Loucy (cell line): Measurements from ENCODE around the gene C1QTNF9.
"Not testable (repeated sequence)": the region's sequence is repeated elsewhere in the genome, so short reads cannot be mapped to it uniquely, and the experiment has no call there.

Source experiments
- H2AFZ ChIP-seq: fragments of 200-600 bp; sonication (generic); 2 replicates; pipeline ENCODE4 v1.6.0; 2016; ENCODE audit warnings: antibody characterized with exemption, mild to moderate bottlenecking, low read length, moderate library complexity
- H3F3A ChIP-seq: fragments of 200-600 bp; 2 replicates; pipeline ENCODE4 v1.6.0; 2016; ENCODE audit warnings: antibody characterized with exemption, low read depth, mild to moderate bottlenecking
- H3K27me3 ChIP-seq: fragments of 200-600 bp; sonication (generic); 2 replicates; pipeline ENCODE4 v1.6.1; 2014; ENCODE audit warnings: low read length, mild to moderate bottlenecking; ENCODE audit not compliant: insufficient read depth, poor library complexity, severe bottlenecking
- H3K36me3 ChIP-seq: fragments of 200-600 bp; sonication (generic); 2 replicates; pipeline ENCODE4 v1.6.1; 2016; ENCODE audit warnings: low read length; ENCODE audit not compliant: insufficient read depth
- H3K4me1 ChIP-seq: fragments of 200-600 bp; sonication (generic); 2 replicates; pipeline ENCODE4 v1.5.1; 2014; ENCODE audit warnings: low read length, mild to moderate bottlenecking; ENCODE audit not compliant: insufficient read depth, poor library complexity, severe bottlenecking
- H3K4me2 ChIP-seq: fragments of 200-600 bp; sonication (generic); 2 replicates; pipeline ENCODE4 v1.6.0; 2014; ENCODE audit warnings: antibody characterized with exemption, low read length, low read depth, mild to moderate bottlenecking; ENCODE audit not compliant: poor library complexity, severe bottlenecking
- H3K4me3 ChIP-seq: fragments of 200-600 bp; sonication (generic); 2 replicates; pipeline ENCODE4 v1.5.1; 2014; ENCODE audit warnings: low read length, mild to moderate bottlenecking, mixed read lengths; ENCODE audit not compliant: poor library complexity, severe bottlenecking
- H3K79me2 ChIP-seq: fragments of 200-600 bp; sonication (generic); 2 replicates; pipeline ENCODE4 v1.6.1; 2014; ENCODE audit warnings: low read length; ENCODE audit not compliant: insufficient read depth
- H3K9ac ChIP-seq: fragments of 200-600 bp; sonication (generic); 2 replicates; pipeline ENCODE4 v1.6.0; 2014; ENCODE audit warnings: mild to moderate bottlenecking, low read depth, low read length, moderate library complexity; ENCODE audit not compliant: poor library complexity, severe bottlenecking
- H3K9me2 ChIP-seq: fragments of 200-600 bp; sonication (generic); replicated peaks from 2 replicates; pipeline ENCODE4 v1.6.1; 2016; ENCODE audit warnings: low read depth, low read length, mixed read lengths
- H3K9me3 ChIP-seq: fragments of 200-600 bp; sonication (generic); 2 replicates; pipeline ENCODE4 v1.6.1; 2014; ENCODE audit warnings: mild to moderate bottlenecking, antibody characterized with exemption, low read length, low read depth; ENCODE audit not compliant: insufficient read depth
- H4K20me1 ChIP-seq: fragments of 200-600 bp; sonication (generic); 2 replicates; pipeline ENCODE4 v1.6.0; 2014; ENCODE audit warnings: antibody characterized with exemption, low read length, mild to moderate bottlenecking; ENCODE audit not compliant: insufficient read depth, poor library complexity, severe bottlenecking
- CTCF ChIP-seq: fragments of 200-600 bp; sonication (generic); conservative IDR thresholded peaks from 2 replicates; pipeline ENCODE4 v1.5.1; 2014; ENCODE audit warnings: mild to moderate bottlenecking, antibody characterized with exemption, low read length
- EZH2phosphoT487 ChIP-seq: fragments of 200-600 bp; IDR thresholded peaks from 2 replicates; pipeline ENCODE4 v1.6.1; 2018; ENCODE audit warnings: antibody characterized with exemption, mild to moderate bottlenecking, moderate library complexity, borderline replicate concordance

The C1QTNF9 gene, protein sequence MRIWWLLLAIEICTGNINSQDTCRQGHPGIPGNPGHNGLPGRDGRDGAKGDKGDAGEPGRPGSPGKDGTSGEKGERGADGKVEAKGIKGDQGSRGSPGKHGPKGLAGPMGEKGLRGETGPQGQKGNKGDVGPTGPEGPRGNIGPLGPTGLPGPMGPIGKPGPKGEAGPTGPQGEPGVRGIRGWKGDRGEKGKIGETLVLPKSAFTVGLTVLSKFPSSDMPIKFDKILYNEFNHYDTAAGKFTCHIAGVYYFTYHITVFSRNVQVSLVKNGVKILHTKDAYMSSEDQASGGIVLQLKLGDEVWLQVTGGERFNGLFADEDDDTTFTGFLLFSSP

DNA sequence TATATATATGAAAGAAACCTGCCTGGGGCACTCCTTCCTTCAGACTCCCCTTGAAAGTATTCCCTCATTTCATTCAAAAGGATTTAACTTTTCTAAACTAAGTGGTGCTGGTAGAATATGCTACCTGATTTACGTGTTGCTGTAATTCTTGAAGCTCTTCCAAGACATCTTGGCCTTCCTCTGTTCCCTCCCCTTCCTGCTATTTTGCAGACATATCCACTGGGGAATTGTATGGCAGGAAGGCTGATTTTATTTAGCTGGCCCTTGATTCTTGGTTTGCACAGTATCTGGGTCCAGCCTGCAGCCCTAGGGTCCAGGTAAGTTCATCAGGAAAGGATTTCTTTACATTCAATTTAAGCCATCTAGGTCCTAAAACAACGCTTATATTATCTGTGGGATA lies at the start of gene C1QTNF9:
Gene C1QTNF9, plus strand, starts transcription at position 281 of the 400 bp plus-strand sequence. CDS start 6,424 bp downstream, outside the sequence.
- not testable (repeated sequence) for H3K9ac ChIP-seq, H3K9me2 ChIP-seq, H4K20me1 ChIP-seq, H3F3A ChIP-seq, H3K4me2 ChIP-seq, H3K27me3 ChIP-seq, H3K9me3 ChIP-seq, H3K4me1 ChIP-seq, H3K4me3 ChIP-seq, H3K79me2 ChIP-seq, H3K36me3 ChIP-seq, H2AFZ ChIP-seq

DNA sequence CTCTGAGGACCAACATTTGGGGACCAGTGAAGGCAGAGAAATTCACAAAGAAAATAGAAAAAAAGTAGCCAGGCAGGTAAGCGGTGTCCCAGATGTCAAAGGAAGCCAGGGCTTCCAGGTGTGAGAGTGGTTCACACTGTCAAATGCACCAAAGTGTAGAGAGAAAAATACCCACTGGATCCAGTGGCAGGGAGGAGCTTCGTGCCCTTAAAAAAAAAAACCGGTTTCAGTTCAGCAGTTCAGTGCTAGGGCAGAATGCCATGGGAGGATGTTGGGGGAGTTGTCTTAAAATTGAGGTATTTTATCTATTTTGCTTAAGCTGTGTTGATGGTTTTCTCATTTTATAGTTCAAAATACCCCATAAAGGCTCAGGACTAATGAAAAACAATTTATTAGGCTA lies 47.8 kb upstream of the C1QTNF9 start:
- H3K27me3 ChIP-seq, result no peaks in the 10 kb centered on the region
- H3K4me1 ChIP-seq, result peaks cover 16% of the 10 kb centered on the region

GRCh38 chr13:24263632-24264031 lies 45.7 kb upstream of the C1QTNF9 start:
- Histone ChIP-seq H3K79me2 (no peaks in the 10 kb centered on the region), H3K9ac (no peak overlapping the region), H3K9me2 (no peaks in the 10 kb centered on the region), H3K4me1 (peaks cover 16% of the 10 kb centered on the region), H3K4me2 (no peak overlapping the region), H3K4me3 (no peak overlapping the region), H4K20me1 (no peaks in the 10 kb centered on the region), H3K9me3 (no peaks in the 10 kb centered on the region), H2AFZ (no peak overlapping the region), H3F3A (no peaks in the 10 kb centered on the region), H3K36me3 (peaks cover 3% of the 10 kb centered on the region; the same call in 1 of the 2 replicates), H3K27me3 (no peaks in the 10 kb centered on the region)
- TF ChIP-seq CTCF (no peak), EZH2phosphoT487 (no peak)

More for the DNA sequence above, 47.8 kb upstream of the C1QTNF9 start:
- no peak overlapping the region for H3K4me3 ChIP-seq
- H4K20me1 ChIP-seq, result no peaks in the 10 kb centered on the region
- no peaks in the 10 kb centered on the region for H3K9me2 ChIP-seq
- no peaks in the 10 kb centered on the region for H3F3A ChIP-seq
- no peak overlapping the region for H2AFZ ChIP-seq
- TF ChIP-seq EZH2phosphoT487, result no peak
- TF ChIP-seq CTCF, result no peak
- H3K79me2 ChIP-seq, result no peaks in the 10 kb centered on the region
- no peak overlapping the region for H3K4me2 ChIP-seq
- H3K9me3 ChIP-seq, result no peaks in the 10 kb centered on the region
- no peak overlapping the region for H3K9ac ChIP-seq
- peaks cover 6% of the 10 kb centered on the region; the same call in 1 of the 2 replicates for H3K36me3 ChIP-seq

GRCh38 chr13:24264976-24265375 lies 44.4 kb upstream of the C1QTNF9 start:
- no peaks in the 10 kb centered on the region for H3K9me3 ChIP-seq
- peak overlapping the region; percentile 69 for H2AFZ ChIP-seq
- TF ChIP-seq CTCF, result no peak
- TF ChIP-seq EZH2phosphoT487, result no peak
- peaks cover 3% of the 10 kb centered on the region; the same call in 1 of the 2 replicates for H3K79me2 ChIP-seq
- peak overlapping the region; percentile 40 for H3K4me3 ChIP-seq
- no peaks in the 10 kb centered on the region for H4K20me1 ChIP-seq
- no peaks in the 10 kb centered on the region for H3F3A ChIP-seq
- H3K4me2 ChIP-seq, result peak overlapping the region; percentile 67
- peaks cover 3% of the 10 kb centered on the region; the same call in 1 of the 2 replicates for H3K36me3 ChIP-seq
- H3K27me3 ChIP-seq, result no peaks in the 10 kb centered on the region
- H3K4me1 ChIP-seq, result peaks cover 18% of the 10 kb centered on the region
- peak overlapping the region; percentile 69 for H3K9ac ChIP-seq
- no peaks in the 10 kb centered on the region for H3K9me2 ChIP-seq
